ENCODE measurements around the gene GPR161.

GRCh38 chr1:168134642-168135041, 2.1 kb downstream of the GPR161 start:
- TF ChIP-seq CTCF (IDR thresholded peaks at IDR 0.05; ENCODE audit: low read depth, low read length) (no peak), POLR2A (IDR thresholded peaks at IDR 0.05; ENCODE audit: extremely low read depth, insufficient read length) (no peak), MAX (IDR thresholded peaks at IDR 0.05; ENCODE audit: low read depth, low read length) (no peak)

Measured in NB4 (cell line).